PFSK-1 (cell line): ENCODE results near the gene CYB5B.

Experiments used
- POLR2AphosphoS5 ChIP-seq: IDR thresholded peaks from 2 replicates; pipeline ENCODE4 v1.6.1; 2012; ENCODE audit warnings: low read depth, mild to moderate bottlenecking, control low read depth, low read length, moderate library complexity
- SIN3A ChIP-seq: IDR thresholded peaks from 2 replicates; pipeline ENCODE4 v1.6.1; 2012; ENCODE audit warnings: mild to moderate bottlenecking, low read length, moderate library complexity, borderline replicate concordance; ENCODE audit not compliant: insufficient read depth
- TAF1 ChIP-seq: IDR thresholded peaks from 2 replicates; pipeline ENCODE4 v1.6.1; 2012; ENCODE audit warnings: low read length, control low read depth, borderline replicate concordance; ENCODE audit not compliant: insufficient read depth
- TF ChIP-seq, protein P1 (sequence below), 2 experiments: IDR thresholded peaks; 2 replicates each; pipeline versions ENCODE4 v1.6.1 to v1.8.0; 2011 to 2012; ENCODE audit warnings: low read depth in 2 of 2, low read length in 2 of 2, control low read depth in 1 of 2, inconsistent platforms in 1 of 2, mild to moderate bottlenecking in 1 of 2, moderate library complexity in 1 of 2; ENCODE audit not compliant: insufficient read depth in 1 of 2

DNA sequence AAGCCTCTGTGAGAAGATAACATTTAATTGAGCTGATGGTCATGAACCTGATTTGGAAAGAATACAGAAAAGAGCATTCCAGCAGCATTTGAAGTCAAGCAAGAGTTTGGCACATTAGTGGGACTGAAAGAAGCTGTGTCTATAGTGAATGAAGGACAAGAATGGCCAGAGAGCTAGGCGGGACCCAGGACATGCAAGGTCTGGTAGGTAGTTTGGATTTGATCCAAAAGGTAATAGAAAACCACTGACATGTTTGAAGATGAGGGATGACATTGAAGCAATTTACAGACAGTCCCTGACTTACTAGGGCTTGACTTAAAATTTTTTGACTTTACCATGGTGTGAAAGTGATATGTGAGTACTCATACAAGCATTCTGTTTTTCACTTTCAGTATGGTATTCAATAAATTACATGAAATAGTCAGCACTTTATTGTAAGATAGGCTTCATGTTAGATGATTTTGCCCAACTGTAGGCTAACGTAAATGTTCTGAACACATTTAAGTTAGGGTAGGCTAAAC lies 7.6 kb downstream of the CYB5B start:
- TF ChIP-seq, protein P1, sequence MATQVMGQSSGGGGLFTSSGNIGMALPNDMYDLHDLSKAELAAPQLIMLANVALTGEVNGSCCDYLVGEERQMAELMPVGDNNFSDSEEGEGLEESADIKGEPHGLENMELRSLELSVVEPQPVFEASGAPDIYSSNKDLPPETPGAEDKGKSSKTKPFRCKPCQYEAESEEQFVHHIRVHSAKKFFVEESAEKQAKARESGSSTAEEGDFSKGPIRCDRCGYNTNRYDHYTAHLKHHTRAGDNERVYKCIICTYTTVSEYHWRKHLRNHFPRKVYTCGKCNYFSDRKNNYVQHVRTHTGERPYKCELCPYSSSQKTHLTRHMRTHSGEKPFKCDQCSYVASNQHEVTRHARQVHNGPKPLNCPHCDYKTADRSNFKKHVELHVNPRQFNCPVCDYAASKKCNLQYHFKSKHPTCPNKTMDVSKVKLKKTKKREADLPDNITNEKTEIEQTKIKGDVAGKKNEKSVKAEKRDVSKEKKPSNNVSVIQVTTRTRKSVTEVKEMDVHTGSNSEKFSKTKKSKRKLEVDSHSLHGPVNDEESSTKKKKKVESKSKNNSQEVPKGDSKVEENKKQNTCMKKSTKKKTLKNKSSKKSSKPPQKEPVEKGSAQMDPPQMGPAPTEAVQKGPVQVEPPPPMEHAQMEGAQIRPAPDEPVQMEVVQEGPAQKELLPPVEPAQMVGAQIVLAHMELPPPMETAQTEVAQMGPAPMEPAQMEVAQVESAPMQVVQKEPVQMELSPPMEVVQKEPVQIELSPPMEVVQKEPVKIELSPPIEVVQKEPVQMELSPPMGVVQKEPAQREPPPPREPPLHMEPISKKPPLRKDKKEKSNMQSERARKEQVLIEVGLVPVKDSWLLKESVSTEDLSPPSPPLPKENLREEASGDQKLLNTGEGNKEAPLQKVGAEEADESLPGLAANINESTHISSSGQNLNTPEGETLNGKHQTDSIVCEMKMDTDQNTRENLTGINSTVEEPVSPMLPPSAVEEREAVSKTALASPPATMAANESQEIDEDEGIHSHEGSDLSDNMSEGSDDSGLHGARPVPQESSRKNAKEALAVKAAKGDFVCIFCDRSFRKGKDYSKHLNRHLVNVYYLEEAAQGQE (IDR thresholded peaks at IDR 0.05; ENCODE audit: insufficient read depth in 1 of 2, low read depth in 2 of 2, low read length in 2 of 2), result no peak
- TF ChIP-seq TAF1 (no peak), POLR2AphosphoS5 (no peak), SIN3A (no peak)
